Measurements from ENCODE around the gene DNAI2. TPM values are rescaled to one million over a fixed set of nuclear protein-coding genes. Genes with fewer than 3 reads are reported as not detected.

DNAI2 gene
- total RNA-seq, 1 experiment from 2014 or later = 0.26 TPM

DNA sequence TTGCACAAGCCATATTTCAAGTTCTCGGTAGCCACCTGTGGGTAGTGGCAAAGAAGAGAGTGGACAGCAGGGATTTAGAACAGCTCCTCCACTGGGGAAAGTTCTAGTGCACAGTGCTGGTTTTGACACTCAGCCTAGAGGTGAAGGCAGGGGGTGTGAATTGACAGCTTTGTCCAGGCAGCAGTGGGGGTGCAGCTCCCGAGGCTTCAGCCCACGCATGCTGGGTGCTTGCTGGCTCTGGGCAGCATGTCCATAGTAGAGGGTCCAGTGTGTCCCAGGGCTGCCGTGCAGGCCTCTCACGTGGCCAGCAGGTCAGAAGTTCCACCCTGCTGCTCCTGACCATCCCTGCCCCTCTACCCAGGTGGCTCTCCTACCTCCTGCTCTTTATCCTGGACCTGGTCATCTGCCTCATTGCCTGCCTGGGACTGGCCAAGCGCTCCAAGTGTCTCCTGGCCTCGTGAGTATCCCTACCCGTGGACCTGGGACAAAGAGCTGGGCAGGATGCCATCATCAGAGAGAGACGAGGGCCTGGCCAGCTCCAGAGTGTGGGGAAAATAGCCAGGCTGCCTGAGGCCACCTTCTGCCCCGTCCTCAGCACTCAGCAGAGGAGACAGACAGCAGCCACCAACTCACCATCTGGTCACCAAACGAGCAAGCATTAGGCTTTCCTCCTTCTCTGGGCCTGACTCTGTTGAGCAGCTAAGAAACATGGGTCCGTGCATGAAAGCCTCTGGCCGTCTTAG, 30.9 kb upstream of the DNAI2 start:
- ChIA-PET POLR2A (no interaction called here), CTCF (interaction anchor here (1.0 to 3.3 kb wide), 5 partner anchors 29 to 125 kb away, joined by 3 to 18 read pairs (median 5); partner anchors contain the start of gene TTYH2)
- TF ChIP-seq CREB1 (CRISPR knock-in tag; IDR thresholded peaks at IDR 0.05) (no peak), FOXP1 (CRISPR knock-in tag; IDR thresholded peaks at IDR 0.05; ENCODE audit: borderline replicate concordance) (no peak)
- Mint-ChIP-seq H3K36me3 (peaks cover 8% of the 10 kb centered on the region), H3K27ac (no peak overlapping the region), H3K27me3 (ENCODE audit: low read depth) (peaks cover 7% of the 10 kb centered on the region), H3K4me3 (no peak overlapping the region), H3K4me1 (peaks cover 22% of the 10 kb centered on the region), H3K9me3 (peaks cover 8% of the 10 kb centered on the region)
- DNase-seq (ENCODE audit: low spot score) = no peak
- no peak for ATAC-seq

DNA sequence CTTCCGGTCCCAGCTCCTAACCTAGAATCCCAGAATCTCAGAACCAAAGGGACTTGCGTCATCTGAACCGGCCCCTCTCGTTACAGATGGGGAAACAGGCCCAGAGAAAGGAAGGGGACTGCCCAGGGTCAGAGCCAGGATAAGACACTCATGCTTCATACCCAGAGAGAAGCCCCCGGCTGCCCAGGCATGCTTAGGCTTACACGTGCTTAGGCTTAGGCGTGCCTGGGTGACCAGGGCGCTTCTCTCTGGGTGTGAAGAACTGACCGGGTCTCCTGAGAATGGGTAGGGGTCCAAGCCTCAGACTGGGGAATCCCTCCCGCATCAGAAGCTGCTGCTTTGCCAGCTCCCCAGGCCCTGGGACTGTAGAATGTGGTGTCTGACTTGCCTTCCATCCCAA, 29.9 kb upstream of the DNAI2 start:
- ChIA-PET CTCF (interaction anchor here (0.8 to 3.3 kb wide), 8 partner anchors 9 to 44 kb away, joined by 3 to 24 read pairs (median 4); partner anchors contain the start of gene TTYH2), POLR2A (no interaction called here)
- peaks cover 7% of the 10 kb centered on the region for H3K27me3 Mint-ChIP-seq (ENCODE audit: low read depth)
- peaks cover 22% of the 10 kb centered on the region for H3K4me1 Mint-ChIP-seq
- no peak overlapping the region for H3K27ac Mint-ChIP-seq
- peaks cover 8% of the 10 kb centered on the region for H3K36me3 Mint-ChIP-seq
- H3K4me3 Mint-ChIP-seq = no peak overlapping the region
- DNase-seq (ENCODE audit: low spot score) (no peak), ATAC-seq (no peak)
- TF ChIP-seq, protein P1, sequence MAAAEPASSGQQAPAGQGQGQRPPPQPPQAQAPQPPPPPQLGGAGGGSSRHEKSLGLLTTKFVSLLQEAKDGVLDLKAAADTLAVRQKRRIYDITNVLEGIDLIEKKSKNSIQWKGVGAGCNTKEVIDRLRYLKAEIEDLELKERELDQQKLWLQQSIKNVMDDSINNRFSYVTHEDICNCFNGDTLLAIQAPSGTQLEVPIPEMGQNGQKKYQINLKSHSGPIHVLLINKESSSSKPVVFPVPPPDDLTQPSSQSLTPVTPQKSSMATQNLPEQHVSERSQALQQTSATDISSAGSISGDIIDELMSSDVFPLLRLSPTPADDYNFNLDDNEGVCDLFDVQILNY (CRISPR knock-in tag; IDR thresholded peaks at IDR 0.05) = no peak
- TF ChIP-seq, protein P2, sequence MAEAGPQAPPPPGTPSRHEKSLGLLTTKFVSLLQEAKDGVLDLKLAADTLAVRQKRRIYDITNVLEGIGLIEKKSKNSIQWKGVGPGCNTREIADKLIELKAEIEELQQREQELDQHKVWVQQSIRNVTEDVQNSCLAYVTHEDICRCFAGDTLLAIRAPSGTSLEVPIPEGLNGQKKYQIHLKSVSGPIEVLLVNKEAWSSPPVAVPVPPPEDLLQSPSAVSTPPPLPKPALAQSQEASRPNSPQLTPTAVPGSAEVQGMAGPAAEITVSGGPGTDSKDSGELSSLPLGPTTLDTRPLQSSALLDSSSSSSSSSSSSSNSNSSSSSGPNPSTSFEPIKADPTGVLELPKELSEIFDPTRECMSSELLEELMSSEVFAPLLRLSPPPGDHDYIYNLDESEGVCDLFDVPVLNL (CRISPR knock-in tag; IDR thresholded peaks at IDR 0.05; ENCODE audit: borderline replicate concordance, low read depth) = no peak
- TF ChIP-seq TEAD4 (CRISPR knock-in tag; IDR thresholded peaks at IDR 0.05) (no peak), ZNF423 (CRISPR knock-in tag; IDR thresholded peaks at IDR 0.05) (no peak), EMX1 (CRISPR knock-in tag; IDR thresholded peaks at IDR 0.05) (no peak), TP53 (CRISPR knock-in tag; IDR thresholded peaks at IDR 0.05) (no peak)
- TF ChIP-seq, protein P3, sequence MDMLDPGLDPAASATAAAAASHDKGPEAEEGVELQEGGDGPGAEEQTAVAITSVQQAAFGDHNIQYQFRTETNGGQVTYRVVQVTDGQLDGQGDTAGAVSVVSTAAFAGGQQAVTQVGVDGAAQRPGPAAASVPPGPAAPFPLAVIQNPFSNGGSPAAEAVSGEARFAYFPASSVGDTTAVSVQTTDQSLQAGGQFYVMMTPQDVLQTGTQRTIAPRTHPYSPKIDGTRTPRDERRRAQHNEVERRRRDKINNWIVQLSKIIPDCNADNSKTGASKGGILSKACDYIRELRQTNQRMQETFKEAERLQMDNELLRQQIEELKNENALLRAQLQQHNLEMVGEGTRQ (CRISPR knock-in tag; IDR thresholded peaks at IDR 0.05) = no peak
- TF ChIP-seq, protein P4, sequence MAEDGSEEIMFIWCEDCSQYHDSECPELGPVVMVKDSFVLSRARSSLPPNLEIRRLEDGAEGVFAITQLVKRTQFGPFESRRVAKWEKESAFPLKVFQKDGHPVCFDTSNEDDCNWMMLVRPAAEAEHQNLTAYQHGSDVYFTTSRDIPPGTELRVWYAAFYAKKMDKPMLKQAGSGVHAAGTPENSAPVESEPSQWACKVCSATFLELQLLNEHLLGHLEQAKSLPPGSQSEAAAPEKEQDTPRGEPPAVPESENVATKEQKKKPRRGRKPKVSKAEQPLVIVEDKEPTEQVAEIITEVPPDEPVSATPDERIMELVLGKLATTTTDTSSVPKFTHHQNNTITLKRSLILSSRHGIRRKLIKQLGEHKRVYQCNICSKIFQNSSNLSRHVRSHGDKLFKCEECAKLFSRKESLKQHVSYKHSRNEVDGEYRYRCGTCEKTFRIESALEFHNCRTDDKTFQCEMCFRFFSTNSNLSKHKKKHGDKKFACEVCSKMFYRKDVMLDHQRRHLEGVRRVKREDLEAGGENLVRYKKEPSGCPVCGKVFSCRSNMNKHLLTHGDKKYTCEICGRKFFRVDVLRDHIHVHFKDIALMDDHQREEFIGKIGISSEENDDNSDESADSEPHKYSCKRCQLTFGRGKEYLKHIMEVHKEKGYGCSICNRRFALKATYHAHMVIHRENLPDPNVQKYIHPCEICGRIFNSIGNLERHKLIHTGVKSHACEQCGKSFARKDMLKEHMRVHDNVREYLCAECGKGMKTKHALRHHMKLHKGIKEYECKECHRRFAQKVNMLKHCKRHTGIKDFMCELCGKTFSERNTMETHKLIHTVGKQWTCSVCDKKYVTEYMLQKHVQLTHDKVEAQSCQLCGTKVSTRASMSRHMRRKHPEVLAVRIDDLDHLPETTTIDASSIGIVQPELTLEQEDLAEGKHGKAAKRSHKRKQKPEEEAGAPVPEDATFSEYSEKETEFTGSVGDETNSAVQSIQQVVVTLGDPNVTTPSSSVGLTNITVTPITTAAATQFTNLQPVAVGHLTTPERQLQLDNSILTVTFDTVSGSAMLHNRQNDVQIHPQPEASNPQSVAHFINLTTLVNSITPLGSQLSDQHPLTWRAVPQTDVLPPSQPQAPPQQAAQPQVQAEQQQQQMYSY (CRISPR knock-in tag; IDR thresholded peaks at IDR 0.05) = no peak
- H3K9me3 Mint-ChIP-seq = peaks cover 8% of the 10 kb centered on the region

DNA sequence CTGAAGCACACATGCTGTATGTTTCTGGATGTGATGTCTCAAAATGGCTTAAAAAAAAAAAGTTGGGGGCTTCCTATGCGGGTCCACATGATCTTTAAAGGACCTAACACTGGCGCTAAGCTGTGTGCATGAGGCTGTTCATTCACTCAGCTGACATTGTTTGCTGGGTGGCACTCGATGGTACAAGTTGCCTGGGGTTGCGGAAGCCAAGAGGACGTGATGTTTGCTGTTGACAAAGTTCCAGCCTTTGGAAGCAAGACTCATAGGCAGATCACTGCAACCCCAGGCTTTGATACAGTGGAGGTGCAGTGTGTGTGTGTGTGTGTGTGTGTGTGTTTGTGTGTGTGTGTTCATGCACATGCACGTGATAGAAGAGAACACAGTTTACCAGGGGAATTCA, 29.5 kb upstream of the DNAI2 start:
- no peak for ATAC-seq
- peaks cover 8% of the 10 kb centered on the region for H3K36me3 Mint-ChIP-seq
- POLR2A ChIA-PET = interaction anchor here (1.7 kb wide), 1 partner anchor 11 kb away, joined by 6 read pairs; no protein-coding TSS in a partner anchor
- peaks cover 21% of the 10 kb centered on the region for H3K4me1 Mint-ChIP-seq
- peaks cover 7% of the 10 kb centered on the region for H3K27me3 Mint-ChIP-seq (ENCODE audit: low read depth)
- H3K27ac Mint-ChIP-seq = no peak overlapping the region
- H3K4me3 Mint-ChIP-seq = no peak overlapping the region
- H3K9me3 Mint-ChIP-seq = peaks cover 8% of the 10 kb centered on the region
- no peak for DNase-seq (ENCODE audit: low spot score)
- CTCF ChIA-PET = interaction anchor here (0.8 to 3.3 kb wide), 11 partner anchors 9 to 135 kb away, joined by 3 to 24 read pairs (median 8); partner anchors contain the start of gene TTYH2
- TF ChIP-seq RELA (CRISPR knock-in tag; IDR thresholded peaks at IDR 0.05; ENCODE audit: borderline replicate concordance) = no peak
- no peak for TF ChIP-seq NR3C1 (CRISPR knock-in tag; conservative IDR thresholded peaks at IDR 0.05; ENCODE audit: low read depth)
- TF ChIP-seq ZNF121 (CRISPR knock-in tag; IDR thresholded peaks at IDR 0.05) = no peak
- TF ChIP-seq GTF2I (CRISPR knock-in tag; conservative IDR thresholded peaks at IDR 0.05) = no peak
- TF ChIP-seq, protein P4 (CRISPR knock-in tag; IDR thresholded peaks at IDR 0.05) = no peak
- TF ChIP-seq ATF1 (CRISPR knock-in tag; IDR thresholded peaks at IDR 0.05) = no peak
- no peak for TF ChIP-seq FOXP1 (CRISPR knock-in tag; IDR thresholded peaks at IDR 0.05; ENCODE audit: borderline replicate concordance)
- TF ChIP-seq TEAD4 (CRISPR knock-in tag; IDR thresholded peaks at IDR 0.05) = no peak
- TF ChIP-seq, protein P5, sequence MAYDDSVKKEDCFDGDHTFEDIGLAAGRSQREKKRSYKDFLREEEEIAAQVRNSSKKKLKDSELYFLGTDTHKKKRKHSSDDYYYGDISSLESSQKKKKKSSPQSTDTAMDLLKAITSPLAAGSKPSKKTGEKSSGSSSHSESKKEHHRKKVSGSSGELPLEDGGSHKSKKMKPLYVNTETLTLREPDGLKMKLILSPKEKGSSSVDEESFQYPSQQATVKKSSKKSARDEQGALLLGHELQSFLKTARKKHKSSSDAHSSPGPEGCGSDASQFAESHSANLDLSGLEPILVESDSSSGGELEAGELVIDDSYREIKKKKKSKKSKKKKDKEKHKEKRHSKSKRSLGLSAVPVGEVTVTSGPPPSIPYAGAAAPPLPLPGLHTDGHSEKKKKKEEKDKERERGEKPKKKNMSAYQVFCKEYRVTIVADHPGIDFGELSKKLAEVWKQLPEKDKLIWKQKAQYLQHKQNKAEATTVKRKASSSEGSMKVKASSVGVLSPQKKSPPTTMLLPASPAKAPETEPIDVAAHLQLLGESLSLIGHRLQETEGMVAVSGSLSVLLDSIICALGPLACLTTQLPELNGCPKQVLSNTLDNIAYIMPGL (CRISPR knock-in tag; IDR thresholded peaks at IDR 0.05) = no peak
- no peak for TF ChIP-seq SMAD3 (CRISPR knock-in tag; IDR thresholded peaks at IDR 0.05; ENCODE audit: borderline replicate concordance)
- no peak for TF ChIP-seq ZNF219 (CRISPR knock-in tag; IDR thresholded peaks at IDR 0.05; ENCODE audit: borderline replicate concordance)

Measured in WTC11 (cell line).